GM18867 (cell line): ENCODE measurements around the gene SH3BGR.

ENCODE experiments used
- ATAC-seq: cut with Tn5 transposase; IDR thresholded peaks from one replicate; pipeline ENCODE4 v1.9.1; 2021; ENCODE audit warnings: mild to moderate bottlenecking, moderate library complexity; ENCODE audit not compliant: unreplicated experiment

The SH3BGR gene

DNA sequence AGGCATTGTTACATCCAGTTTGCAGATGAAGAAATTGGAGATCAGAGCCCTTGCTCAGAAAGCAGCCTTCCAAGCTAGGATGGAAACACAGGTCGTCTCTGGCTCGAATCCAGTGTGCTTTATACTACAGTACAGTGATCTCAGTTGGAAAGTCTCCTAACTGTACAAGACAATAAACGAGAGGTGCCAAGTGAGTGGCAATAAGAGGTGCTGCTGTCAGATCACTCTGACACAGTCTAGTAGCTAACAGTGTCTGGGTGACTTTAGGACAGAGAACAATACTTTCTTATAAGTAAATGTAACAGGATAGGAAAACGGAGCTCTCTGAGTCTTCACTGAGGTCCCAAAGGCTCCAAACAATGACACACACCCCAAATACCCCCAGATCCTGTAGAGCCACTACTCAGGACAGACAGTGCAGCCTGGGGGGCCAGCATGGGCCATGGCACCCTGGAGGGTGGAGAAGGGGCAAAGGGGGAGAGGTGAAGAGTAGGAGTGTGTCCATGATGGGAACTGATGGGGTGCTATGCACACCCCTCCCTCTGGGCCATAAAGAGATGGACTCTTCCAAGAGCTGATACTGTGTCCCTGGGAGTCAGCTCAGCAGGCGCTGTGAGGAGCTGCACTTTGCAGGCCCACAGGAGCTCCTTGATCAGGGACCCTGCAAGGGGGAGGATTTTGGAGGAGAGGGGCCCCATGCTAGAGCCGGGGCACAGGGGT is 3.3 kb downstream of the SH3BGR start:
- no peak for ATAC-seq

- no peak for ATAC-seq
Observed at GRCh38 chr21:39456665-39457064, 4.9 kb downstream of the SH3BGR start.

DNA sequence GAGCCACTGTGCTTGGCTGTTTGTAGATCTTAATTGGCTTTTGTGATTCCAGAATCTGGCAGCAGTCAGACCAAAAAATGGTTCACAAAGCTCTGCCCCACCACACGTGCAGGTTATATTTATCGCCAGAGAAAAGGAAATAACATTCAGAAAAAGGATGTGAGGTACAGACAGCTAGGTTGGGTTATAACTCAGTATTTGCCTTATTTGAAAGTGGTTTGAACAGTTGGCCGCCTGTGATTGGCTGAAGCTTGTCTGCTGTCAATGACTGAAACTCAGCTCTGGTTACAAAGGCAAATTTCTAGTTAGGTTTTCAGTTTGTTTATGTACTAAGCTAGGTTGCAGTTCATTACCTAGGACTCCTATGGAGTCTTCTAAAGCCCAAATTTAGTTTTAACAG is 9.6 kb downstream of the SH3BGR start:
- ATAC-seq = peak; percentile 87

DNA sequence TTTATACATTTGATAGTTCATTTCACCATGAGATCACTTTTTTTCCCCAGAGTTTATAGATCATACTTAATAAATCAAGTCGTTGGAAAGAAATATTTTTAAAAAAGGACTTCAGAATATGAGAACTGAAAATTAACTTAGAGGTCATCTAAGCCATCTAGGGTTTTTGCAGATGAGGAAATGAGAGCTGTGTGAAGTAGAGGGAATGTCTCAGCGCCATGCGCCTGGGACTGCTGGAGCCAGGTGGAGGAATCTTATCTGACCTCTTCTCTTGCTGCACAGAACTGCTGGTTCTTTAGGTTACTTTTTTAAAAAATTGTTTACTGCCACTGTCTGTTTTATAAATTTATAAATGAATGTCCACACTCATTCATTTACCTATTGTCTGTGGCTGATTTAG is 11.5 kb downstream of the SH3BGR start:
- no peak for ATAC-seq

DNA sequence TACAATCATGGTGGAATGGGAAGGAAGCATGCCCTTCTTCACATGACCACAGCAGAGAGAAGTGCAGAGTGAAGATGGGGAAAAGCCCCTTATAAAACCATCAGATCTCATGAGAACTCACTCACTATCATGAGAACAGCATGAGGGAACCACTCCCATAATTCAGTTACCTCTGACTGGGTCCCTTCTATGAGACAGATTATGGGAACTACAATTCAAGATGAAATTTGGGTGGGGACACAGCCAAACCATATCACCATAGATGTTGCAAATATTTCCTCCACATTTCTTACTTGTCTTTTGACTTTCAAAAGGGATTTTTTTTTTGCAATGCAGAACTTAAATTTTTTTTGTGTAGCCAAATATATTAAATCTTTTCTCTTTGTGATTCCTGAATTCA is 14.8 kb downstream of the SH3BGR start:
- no peak for ATAC-seq

- no peak for ATAC-seq
Observed at GRCh38 chr21:39467746-39468145, 16.0 kb downstream of the SH3BGR start.

GRCh38 chr21:39468559-39468958 is 16.8 kb downstream of the SH3BGR start:
- no peak for ATAC-seq

DNA sequence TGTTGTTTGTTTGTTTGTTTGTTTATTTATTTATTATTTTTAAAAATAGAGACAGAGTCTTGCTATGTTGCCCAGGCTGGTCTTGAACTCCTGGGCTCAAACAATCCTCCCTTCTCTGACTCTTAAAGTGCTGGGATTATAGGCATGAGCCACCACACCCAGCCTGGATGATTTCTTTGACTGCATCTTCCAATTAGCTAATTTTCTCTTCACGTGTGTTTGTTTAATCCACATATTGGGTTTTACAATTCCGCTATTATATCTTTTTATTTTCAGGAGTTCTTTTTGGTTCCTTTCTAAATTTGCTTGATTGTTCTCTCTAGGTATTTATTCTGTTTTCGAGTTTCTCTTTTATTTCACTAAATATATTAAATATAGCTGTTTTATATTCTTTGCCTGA is 19.8 kb downstream of the SH3BGR start:
- ATAC-seq = no peak

DNA sequence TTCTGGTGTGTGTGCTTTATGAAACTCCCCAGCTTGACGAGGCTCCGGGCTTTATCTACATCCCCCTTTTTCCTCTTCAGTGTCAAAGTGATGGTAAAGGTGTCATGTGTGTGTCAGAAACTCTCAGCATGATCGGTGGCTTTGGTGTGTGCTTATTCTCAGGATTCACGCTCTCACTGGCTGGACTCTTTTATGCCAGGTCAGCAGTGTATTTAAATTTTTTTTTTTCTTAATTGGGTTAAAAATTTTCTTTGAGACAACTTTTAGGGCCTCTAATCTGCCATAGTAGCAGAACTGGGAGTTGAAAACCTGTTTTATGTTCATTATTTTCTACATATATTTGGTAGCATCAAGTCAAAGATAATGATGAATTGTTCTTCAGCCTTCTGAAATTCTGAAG is 21.0 kb downstream of the SH3BGR start:
- ATAC-seq = no peak

DNA sequence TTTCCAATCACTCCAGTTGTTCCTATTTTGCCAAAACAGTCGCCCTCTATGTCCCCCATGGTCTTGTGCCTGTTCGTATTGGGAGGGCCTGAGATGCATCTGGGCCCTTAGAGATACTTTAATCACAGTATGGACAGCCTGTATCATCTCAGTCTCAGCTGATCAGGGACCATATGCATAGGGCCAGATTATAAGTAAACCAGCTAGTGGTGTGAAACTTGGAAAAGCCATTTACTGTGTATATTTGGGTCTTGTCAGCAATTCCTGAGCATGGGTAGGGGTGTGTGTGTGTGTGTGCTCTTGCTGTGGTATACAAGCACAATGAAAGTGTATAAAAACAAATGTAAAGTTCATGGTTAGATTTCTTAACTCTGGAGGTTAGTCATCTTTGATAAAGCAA is 22.8 kb downstream of the SH3BGR start:
- ATAC-seq = no peak

DNA sequence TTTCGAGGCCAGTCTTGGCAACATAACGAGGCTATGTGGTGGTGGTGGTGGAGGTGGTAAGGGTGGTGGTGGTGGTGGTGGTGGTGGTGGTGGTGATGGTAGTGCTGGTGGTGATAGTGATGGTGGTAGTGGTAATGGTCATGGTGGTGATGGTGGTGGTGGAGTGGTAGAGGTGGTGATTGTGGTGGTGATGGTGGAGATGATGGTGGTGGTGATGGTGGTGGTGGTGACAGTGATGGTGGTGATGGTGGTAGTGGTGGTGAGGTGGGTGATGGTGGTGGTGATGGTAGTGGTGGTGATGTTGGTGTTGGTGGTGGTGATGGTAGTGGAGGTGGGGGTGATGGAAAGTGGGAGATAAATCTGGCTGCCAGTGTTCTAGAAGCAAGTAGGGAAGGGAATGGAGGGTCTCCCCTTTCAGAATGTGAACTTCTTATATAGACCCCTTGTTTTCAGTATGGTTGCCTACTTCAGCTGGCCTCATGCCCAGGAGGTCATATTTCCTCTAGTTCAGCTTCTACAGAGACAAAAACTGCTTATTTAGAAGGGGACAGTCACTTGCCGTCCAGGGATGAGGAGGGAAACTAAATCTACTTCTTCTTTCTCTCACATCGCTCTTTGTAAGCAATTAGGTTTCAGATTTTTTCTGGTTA is 27.5 kb downstream of the SH3BGR start:
- ATAC-seq = no peak

DNA sequence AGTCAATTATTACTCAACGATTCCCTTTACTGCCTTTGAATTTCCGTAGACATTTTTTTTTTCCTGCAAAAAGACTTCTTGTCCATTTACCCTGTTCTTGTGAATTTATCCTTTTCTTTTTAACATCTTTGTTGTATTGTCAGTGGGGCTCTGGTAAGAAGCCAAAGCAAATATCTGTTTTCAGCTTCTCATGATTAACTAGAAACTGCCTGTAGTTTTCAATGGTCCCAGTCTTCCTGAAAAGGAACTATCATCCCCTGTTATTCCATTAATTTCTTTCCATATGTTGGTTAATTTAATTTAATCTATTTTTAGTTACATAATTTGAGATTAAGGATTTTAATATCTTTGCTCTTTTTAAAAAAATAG is 28.0 kb downstream of the SH3BGR start:
- no peak for ATAC-seq

DNA sequence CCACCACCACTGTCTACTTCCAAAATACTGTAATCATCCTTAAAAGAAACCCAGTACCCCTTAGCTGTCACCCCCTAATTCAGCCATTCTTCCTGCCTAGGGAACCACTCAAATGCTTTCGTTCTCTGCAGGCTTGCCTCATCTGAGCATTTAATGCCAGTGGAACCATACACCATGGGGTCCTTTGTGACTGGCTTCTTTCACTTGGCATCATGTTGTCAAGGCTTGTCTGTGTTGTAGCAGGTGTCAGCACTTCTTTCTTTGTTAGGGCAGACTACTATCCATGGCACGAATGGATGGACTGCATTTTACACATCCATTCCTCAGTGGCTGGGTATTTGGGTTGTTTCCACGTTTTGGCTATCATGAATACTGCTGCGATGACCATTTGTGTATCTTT is 28.5 kb downstream of the SH3BGR start:
- no peak for ATAC-seq

DNA sequence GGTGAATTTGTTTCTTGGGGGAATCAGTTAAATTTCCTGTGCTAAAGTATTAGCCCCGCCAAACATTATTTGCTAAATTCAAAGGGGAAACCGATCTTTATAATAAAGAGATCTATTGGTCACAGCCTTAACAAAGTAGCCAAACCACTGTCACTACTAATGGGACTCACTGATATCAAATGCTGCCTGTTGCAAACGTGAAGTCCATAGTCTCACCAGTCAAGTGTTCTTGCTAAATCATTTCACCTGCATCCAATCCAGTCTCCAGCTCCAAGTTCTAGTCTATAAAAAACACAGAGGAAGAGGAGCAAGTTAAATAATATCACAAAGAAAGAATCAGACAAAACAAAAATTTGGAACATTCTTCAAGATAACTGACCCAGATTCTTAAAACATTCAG is 30.1 kb downstream of the SH3BGR start:
- no peak for ATAC-seq

GRCh38 chr21:39483917-39484316 is 32.1 kb downstream of the SH3BGR start:
- no peak for ATAC-seq

GRCh38 chr21:39484711-39485276 is 33.0 kb downstream of the SH3BGR start:
- ATAC-seq = no peak

GRCh38 chr21:39489380-39489924 is 37.7 kb downstream of the SH3BGR start:
- no peak for ATAC-seq

DNA sequence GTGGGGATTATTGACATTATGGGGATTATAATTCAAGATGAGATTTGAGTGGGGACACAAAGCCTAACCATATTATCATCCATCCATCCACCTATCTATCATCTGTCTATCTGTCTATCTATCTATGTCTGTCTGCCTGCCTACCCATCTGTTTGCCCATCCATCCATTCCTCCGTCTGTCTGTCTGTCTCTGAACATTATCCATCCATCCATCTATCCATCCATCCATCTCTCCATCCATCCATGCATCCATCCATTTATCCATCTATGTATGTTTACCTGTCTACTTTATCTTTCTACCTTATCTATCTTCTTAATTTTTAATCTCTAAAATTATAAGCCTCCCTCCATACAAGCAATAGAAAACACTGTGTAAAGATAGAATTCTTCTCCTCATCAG is 47.4 kb downstream of the SH3BGR start:
- no peak for ATAC-seq

DNA sequence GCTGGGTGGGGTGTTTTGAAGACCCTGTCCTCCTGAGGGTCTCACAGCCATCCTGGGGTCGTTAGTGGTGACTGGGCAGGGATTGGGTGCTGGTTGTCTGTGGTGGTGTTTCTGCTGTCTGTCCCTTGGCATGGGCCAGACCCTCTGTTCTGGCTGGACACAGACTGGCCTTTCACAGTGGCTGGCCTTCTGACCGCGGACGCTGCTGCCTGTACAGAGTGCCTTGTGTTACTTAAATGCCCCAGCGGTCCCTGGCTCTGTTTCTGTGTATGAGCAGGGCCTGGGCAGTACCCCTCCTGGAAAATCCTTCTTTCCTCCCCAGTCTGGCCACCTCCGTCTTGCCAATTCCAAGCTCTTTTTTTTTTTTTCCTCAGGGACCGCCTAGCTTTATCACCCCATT is 50.9 kb downstream of the SH3BGR start:
- ATAC-seq = no peak

DNA sequence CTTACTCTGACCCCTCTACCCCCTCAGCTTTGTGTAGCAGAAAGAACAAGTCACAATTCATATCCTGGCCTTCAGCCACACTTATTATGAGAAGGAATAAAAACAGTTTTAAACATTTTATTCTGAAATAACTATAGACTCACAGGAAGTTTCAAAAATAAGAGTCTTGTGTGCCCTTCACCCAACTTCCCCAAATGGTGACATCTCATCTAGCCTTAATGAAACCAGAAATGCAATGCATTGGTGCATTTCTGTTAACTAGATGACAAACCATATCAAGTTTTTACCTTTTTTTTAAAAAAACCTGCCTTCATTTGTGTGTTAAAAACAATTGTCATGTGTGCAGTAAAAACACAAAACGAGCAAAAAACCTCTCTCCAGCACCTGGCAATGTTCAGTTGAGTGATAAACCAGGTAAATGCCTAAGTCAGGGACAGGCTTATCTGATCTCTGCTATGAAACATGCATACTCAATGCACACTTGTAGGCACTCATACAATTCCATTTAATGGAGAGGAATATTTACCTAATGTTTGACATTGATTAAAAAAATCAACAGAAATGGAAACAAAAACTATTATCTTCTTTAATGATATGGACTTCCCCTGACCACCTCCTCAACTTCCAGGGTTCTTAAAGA is 51.5 kb downstream of the SH3BGR start:
- ATAC-seq = no peak

- ATAC-seq = no peak
Observed at GRCh38 chr21:39504230-39504629, 52.5 kb downstream of the SH3BGR start.

DNA sequence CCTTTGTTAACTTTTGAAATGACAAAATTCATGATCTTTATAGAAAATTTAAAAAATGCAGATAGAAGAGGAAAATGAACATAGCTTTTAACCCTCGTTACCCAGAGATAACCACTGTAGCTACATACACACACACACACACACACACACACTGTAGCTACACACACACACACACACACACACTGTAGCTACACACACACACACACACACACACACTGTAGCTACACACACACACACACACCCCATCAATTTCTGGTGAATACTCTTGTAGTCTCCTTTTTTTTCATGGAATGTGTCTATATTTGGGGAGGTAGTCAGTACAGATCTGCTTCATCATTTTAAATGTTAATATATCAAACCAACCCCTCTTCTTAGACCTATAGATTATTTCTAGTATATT is 58.5 kb downstream of the SH3BGR start:
- no peak for ATAC-seq
